ENCODE results near the gene MYO5A.

Gene MYO5A

GRCh38 chr15:52361975-52362494 lies 166.6 kb downstream of the MYO5A start:
- DNase-seq (ENCODE audit: low read depth) = no peak

GRCh38 chr15:52361494-52361893 lies 167.2 kb downstream of the MYO5A start:
- DNase-seq (ENCODE audit: low read depth) = no peak

GRCh38 chr15:52360229-52361203 lies 168.2 kb downstream of the MYO5A start:
- no peak for DNase-seq (ENCODE audit: low read depth)

GRCh38 chr15:52359722-52360121 lies 169.0 kb downstream of the MYO5A start:
- no peak for DNase-seq (ENCODE audit: low read depth)

- DNase-seq (ENCODE audit: low read depth) = no peak
These were observed 170.7 kb downstream of the MYO5A start for GRCh38 chr15:52357949-52358348.

- no peak for DNase-seq (ENCODE audit: low read depth)
These were observed 176.6 kb downstream of the MYO5A start for GRCh38 chr15:52352086-52352485.

GRCh38 chr15:52351206-52351908 lies 177.3 kb downstream of the MYO5A start:
- DNase-seq (ENCODE audit: low read depth) = no peak

GRCh38 chr15:52350423-52350822 lies 178.3 kb downstream of the MYO5A start:
- no peak for DNase-seq (ENCODE audit: low read depth)

- no peak for DNase-seq (ENCODE audit: low read depth)
These were observed 179.5 kb downstream of the MYO5A start for GRCh38 chr15:52349052-52349700.

GRCh38 chr15:52348056-52348745 lies 180.5 kb downstream of the MYO5A start:
- DNase-seq (ENCODE audit: low read depth) = no peak

GRCh38 chr15:52344592-52344991 lies 184.1 kb downstream of the MYO5A start:
- DNase-seq (ENCODE audit: low read depth) = no peak

GRCh38 chr15:52343831-52344230 lies 184.8 kb downstream of the MYO5A start:
- DNase-seq (ENCODE audit: low read depth) = no peak

GRCh38 chr15:52340093-52340492 lies 188.6 kb downstream of the MYO5A start:
- no peak for DNase-seq (ENCODE audit: low read depth)

- no peak for DNase-seq (ENCODE audit: low read depth)
These were observed 189.8 kb downstream of the MYO5A start for GRCh38 chr15:52338891-52339290.

- no peak for DNase-seq (ENCODE audit: low read depth)
These were observed 190.6 kb downstream of the MYO5A start for GRCh38 chr15:52338058-52338457.

GRCh38 chr15:52337198-52337853 lies 191.4 kb downstream of the MYO5A start:
- no peak for DNase-seq (ENCODE audit: low read depth)

- DNase-seq (ENCODE audit: low read depth) = no peak
These were observed 192.2 kb downstream of the MYO5A start for GRCh38 chr15:52336529-52336928.

GRCh38 chr15:52334491-52335160 lies 194.1 kb downstream of the MYO5A start:
- DNase-seq (ENCODE audit: low read depth) = no peak

GRCh38 chr15:52331490-52332240 lies 197.0 kb downstream of the MYO5A start:
- peak; percentile 4 for DNase-seq (ENCODE audit: low read depth)

- no peak for DNase-seq (ENCODE audit: low read depth)
These were observed 198.7 kb downstream of the MYO5A start for GRCh38 chr15:52329987-52330386.
